Mammary epithelial cell (primary cell): ENCODE data around the gene RRP8.

Experiments
- CTCF ChIP-seq, 2 donors: IDR thresholded peaks in 1 of 2; conservative IDR thresholded peaks in 1 of 2; 2 replicates each; pipeline ENCODE4 v1.5.1; 2011 to 2012; ENCODE audit warnings: inconsistent platforms in 2 of 2, low read length in 2 of 2, mild to moderate bottlenecking in 2 of 2, control low read depth in 1 of 2, low read depth in 1 of 2; ENCODE audit not compliant: insufficient read depth in 1 of 2; ENCODE audit errors: extremely low read depth in 1 of 2
- EZH2 ChIP-seq: IDR thresholded peaks from 2 replicates; pipeline ENCODE4 v1.6.1; 2012; ENCODE audit warnings: low read length, inconsistent platforms, borderline replicate concordance

- no peak for TF ChIP-seq CTCF (conservative IDR thresholded peaks at IDR 0.05 in 1 of 2, IDR thresholded peaks at IDR 0.05 in 1 of 2; ENCODE audit: extremely low read depth in 1 of 2, insufficient read depth in 1 of 2, low read depth in 1 of 2, low read length in 2 of 2)
- TF ChIP-seq EZH2 = no peak
Measured at GRCh38 chr11:6599881-6600390, 3.5 kb downstream of the RRP8 start.
